A549 (cell line): Measurements from ENCODE around the gene ARHGAP28. TPM values are rescaled to one million over a fixed set of nuclear protein-coding genes. Genes with fewer than 3 reads are reported as not detected.

Source experiments
- ATAC-seq, 2 experiments: fragments of 200-7000 bp in 1 of 2; fragments of >200 bp in 1 of 2; cut with Nextera tagmentation in 1 of 2; cut with Tn5 transposase in 1 of 2; 3 replicates each; pipeline versions ENCODE4 v1.8.0 to v1.9.1; 2018 to 2020; ENCODE audit warnings: mild to moderate bottlenecking in 1 of 2, moderate library complexity in 1 of 2
- CTCF ChIA-PET: fragments of 300-600 bp; sonication (Branson Sonifier 250); formaldehyde crosslinking; extraction: SDS; loops from one replicate; lab custom pipeline; 2021; ENCODE audit warnings: antibody characterized with exemption, inconsistent platforms; lab: Yijun Ruan, JAX
- POLR2A ChIA-PET: fragments of 350-600 bp; formaldehyde crosslinking; extraction: SDS; loops from one replicate; lab custom pipeline; 2021; ENCODE audit warnings: antibody characterized with exemption, inconsistent platforms; lab: Yijun Ruan, JAX
- DNase-seq, 2 experiments: peaks; one replicate each; pipeline versions ENCODE4 v3.0.0 to v3.0.0-alpha.2; 2011 to 2016; ENCODE audit warnings: low read depth in 1 of 2, low spot score in 1 of 2
- FAIRE-seq: peaks from 2 replicates; lab custom pipeline; 2011; peaks lifted over from hg19 to GRCh38; lab: Jason Lieb, UNC
- H3K27ac ChIP-seq, 2 experiments: fragments of >200 bp; sonication (Bioruptor Twin); formaldehyde crosslinking; 3 replicates each; pipeline ENCODE4 v1.5.1; 2016 to 2017
- H3K4me1 ChIP-seq: fragments of >200 bp; sonication (Bioruptor Twin); formaldehyde crosslinking; 3 replicates; pipeline ENCODE4 v1.6.1; 2016
- H3K4me2 ChIP-seq: fragments of >200 bp; sonication (Bioruptor Twin); formaldehyde crosslinking; 3 replicates; pipeline ENCODE4 v1.6.1; 2016
- H3K4me3 ChIP-seq: fragments of >200 bp; sonication (Bioruptor Twin); formaldehyde crosslinking; 3 replicates; pipeline ENCODE4 v1.5.1; 2016
- H3K9me3 ChIP-seq: fragments of >200 bp; sonication (Bioruptor Twin); formaldehyde crosslinking; 3 replicates; pipeline ENCODE4 v1.6.1; 2016
- ATOH8 ChIP-seq: fragments of 250-450 bp; sonication (Bioruptor Pico); IDR thresholded peaks from 2 replicates; pipeline ENCODE4 v1.5.0; 2020; ENCODE audit warnings: low read depth, mild to moderate bottlenecking, moderate library complexity
- E2F6 ChIP-seq: IDR thresholded peaks from 2 replicates; pipeline ENCODE4 v1.6.1; 2012; ENCODE audit warnings: low read depth, borderline replicate concordance
- EP300 ChIP-seq, 2 experiments: fragments of >200 bp; sonication (Bioruptor Twin); formaldehyde crosslinking; IDR thresholded peaks; 2 replicates in 1 of 2; 3 replicates in 1 of 2; pipeline ENCODE4 v1.6.1; 2016 to 2017
- FOSL2 ChIP-seq, 2 experiments: fragments of 450-650 bp in 1 of 2; fragments of >200 bp in 1 of 2; sonication (Bioruptor Twin) in 1 of 2; formaldehyde crosslinking; IDR thresholded peaks; 2 replicates each; pipeline versions ENCODE4 v1.5.0 to v1.6.1; 2016 to 2020; ENCODE audit warnings: mild to moderate bottlenecking in 1 of 2, moderate library complexity in 1 of 2
- HOXB13 ChIP-seq: fragments of 250-450 bp; sonication (Bioruptor Pico); IDR thresholded peaks from 2 replicates; pipeline ENCODE4 v1.5.0; 2020; ENCODE audit warnings: low read depth, mild to moderate bottlenecking, moderate library complexity
- JUNB ChIP-seq: fragments of >200 bp; sonication (Bioruptor Twin); formaldehyde crosslinking; IDR thresholded peaks from 2 replicates; pipeline ENCODE4 v1.6.1; 2016
- KDM5A ChIP-seq: fragments of 200-600 bp; sonication (generic); IDR thresholded peaks from 2 replicates; pipeline ENCODE4 v1.6.1; 2016; ENCODE audit warnings: antibody characterized with exemption, mild to moderate bottlenecking
- MAFK ChIP-seq: fragments of 450-650 bp; IDR thresholded peaks from 2 replicates; pipeline ENCODE4 v1.6.1; 2014; ENCODE audit not compliant: partially characterized antibody
- MAX ChIP-seq: IDR thresholded peaks from 2 replicates; pipeline ENCODE4 v1.6.1; 2012
- NPAS2 ChIP-seq: fragments of 250-450 bp; sonication (Bioruptor Pico); IDR thresholded peaks from 2 replicates; pipeline ENCODE4 v1.8.0; 2022; ENCODE audit warnings: mild to moderate bottlenecking, moderate library complexity, borderline replicate concordance
- PBX3 ChIP-seq: IDR thresholded peaks from 2 replicates; pipeline ENCODE4 v1.6.1; 2012
- PHF8 ChIP-seq: fragments of 200-600 bp; sonication (generic); IDR thresholded peaks from 2 replicates; pipeline ENCODE4 v1.6.1; 2016; ENCODE audit warnings: low read depth, mild to moderate bottlenecking, antibody characterized with exemption, moderate library complexity, borderline replicate concordance
- POLR2AphosphoS2 ChIP-seq: conservative IDR thresholded peaks from 2 replicates; pipeline ENCODE4 v1.6.1; 2012; ENCODE audit warnings: low read length, improper control_type of control experiment, inconsistent platforms
- RAD21 ChIP-seq, 2 experiments: fragments of >200 bp in 1 of 2; sonication (Bioruptor Twin) in 1 of 2; formaldehyde crosslinking in 1 of 2; IDR thresholded peaks in 1 of 2; conservative IDR thresholded peaks in 1 of 2; 2 replicates in 1 of 2; 3 replicates in 1 of 2; pipeline ENCODE4 v1.6.1; 2012 to 2018; ENCODE audit warnings: inconsistent platforms in 1 of 2
- REST ChIP-seq: fragments of 200-600 bp; sonication (generic); IDR thresholded peaks from 2 replicates; pipeline ENCODE4 v1.6.1; 2016; ENCODE audit warnings: antibody characterized with exemption, mild to moderate bottlenecking, moderate library complexity
- RFX5 ChIP-seq: fragments of 450-650 bp; IDR thresholded peaks from 2 replicates; pipeline ENCODE4 v1.7.1; 2014; ENCODE audit warnings: antibody characterized with exemption, mild to moderate bottlenecking, moderate library complexity
- ZFP36 ChIP-seq: fragments of 450-650 bp; IDR thresholded peaks from 2 replicates; pipeline ENCODE4 v1.6.1; 2014; ENCODE audit warnings: borderline replicate concordance; ENCODE audit not compliant: partially characterized antibody
- WGBS: methylation state at CpG from one replicate; pipeline ENCODE4 v1.1.6; 2017; ENCODE audit errors: missing lambda C conversion rate; 5-methylcytosine and 5-hydroxymethylcytosine counted together
- polyA plus RNA-seq, 4 experiments: library from polyadenylated mRNA; depleted of rRNA in 3 of 4; stranded (reverse); fragments of >200 nt; fragmentation: RNase III in 1 of 4; extraction: RNeasy Plus Mini Kit Qiagen cat#74134 plus additional on column Dnase treatment in 1 of 4; gene quantifications; 2 replicates in 3 of 4; 3 replicates in 1 of 4; pipeline ENCODE4 v1.2.3, GENCODE V29; 2011 to 2017

The ARHGAP28 gene
- polyA plus RNA-seq, 2 of the 4 experiments (the other 2 are of a cell fraction): 0.13 to 0.17 TPM

- WGBS: 26% methylated on average over 5 of the region's 7 CpGs
- TF ChIP-seq RFX5 (no peak), REST (no peak), ATOH8 (CRISPR knock-in tag) (no peak), MAFK (no peak), E2F6 (no peak), HOXB13 (CRISPR knock-in tag) (no peak), MAX (no peak), FOSL2 (IDR thresholded peaks at IDR 0.05) (no peak), FOSL2 (CRISPR knock-in tag; IDR thresholded peaks at IDR 0.05) (no peak), KDM5A (no peak), PHF8 (no peak)
- no peak for ATAC-seq
- CTCF ChIA-PET: interaction anchor here (0.7 to 1.3 kb wide), 3 partner anchors 26 to 887 kb away, joined by 3 read pairs; no protein-coding TSS in a partner anchor
- Histone ChIP-seq H3K9me3 (no peaks in the 10 kb centered on the region), H3K4me1 (no peaks in the 10 kb centered on the region), H3K27ac (no peak overlapping the region), H3K4me3 (no peak overlapping the region), H3K4me2 (no peak overlapping the region)
- FAIRE-seq: no peak
- POLR2A ChIA-PET: no interaction called here
- no peak for DNase-seq
Measured at GRCh38 chr18:6781142-6781714, 51.7 kb downstream of the ARHGAP28 start.

- POLR2A ChIA-PET: no interaction called here
- DNase-seq: no peak
- no peak for FAIRE-seq
- TF ChIP-seq NPAS2: no peak
- TF ChIP-seq RFX5: no peak
- TF ChIP-seq RAD21 (conservative IDR thresholded peaks at IDR 0.05 in 1 of 2, IDR thresholded peaks at IDR 0.05 in 1 of 2): no peak
- no peak for TF ChIP-seq ZFP36
- no peak for TF ChIP-seq PBX3
- no peak for TF ChIP-seq EP300 (IDR thresholded peaks at IDR 0.05)
- no peak for TF ChIP-seq JUNB
- no peak for TF ChIP-seq POLR2AphosphoS2
- no peak overlapping the region for H3K4me2 ChIP-seq
- CTCF ChIA-PET: interaction anchor here (0.7 to 1.3 kb wide), 3 partner anchors 27 to 888 kb away, joined by 3 read pairs; no protein-coding TSS in a partner anchor
- H3K4me1 ChIP-seq: no peaks in the 10 kb centered on the region
- H3K27ac ChIP-seq: no peak overlapping the region
- no peak for ATAC-seq
- H3K9me3 ChIP-seq: no peaks in the 10 kb centered on the region
- no peak overlapping the region for H3K4me3 ChIP-seq
Measured at GRCh38 chr18:6781796-6782195, 52.3 kb downstream of the ARHGAP28 start.
